ENCODE data around the gene SPTB. TPM values are rescaled to one million over a fixed set of nuclear protein-coding genes. Genes with fewer than 3 reads are reported as not detected.

SPTB gene
- total RNA-seq, 1 experiment from 2014 or later = 0.43 TPM

DNA sequence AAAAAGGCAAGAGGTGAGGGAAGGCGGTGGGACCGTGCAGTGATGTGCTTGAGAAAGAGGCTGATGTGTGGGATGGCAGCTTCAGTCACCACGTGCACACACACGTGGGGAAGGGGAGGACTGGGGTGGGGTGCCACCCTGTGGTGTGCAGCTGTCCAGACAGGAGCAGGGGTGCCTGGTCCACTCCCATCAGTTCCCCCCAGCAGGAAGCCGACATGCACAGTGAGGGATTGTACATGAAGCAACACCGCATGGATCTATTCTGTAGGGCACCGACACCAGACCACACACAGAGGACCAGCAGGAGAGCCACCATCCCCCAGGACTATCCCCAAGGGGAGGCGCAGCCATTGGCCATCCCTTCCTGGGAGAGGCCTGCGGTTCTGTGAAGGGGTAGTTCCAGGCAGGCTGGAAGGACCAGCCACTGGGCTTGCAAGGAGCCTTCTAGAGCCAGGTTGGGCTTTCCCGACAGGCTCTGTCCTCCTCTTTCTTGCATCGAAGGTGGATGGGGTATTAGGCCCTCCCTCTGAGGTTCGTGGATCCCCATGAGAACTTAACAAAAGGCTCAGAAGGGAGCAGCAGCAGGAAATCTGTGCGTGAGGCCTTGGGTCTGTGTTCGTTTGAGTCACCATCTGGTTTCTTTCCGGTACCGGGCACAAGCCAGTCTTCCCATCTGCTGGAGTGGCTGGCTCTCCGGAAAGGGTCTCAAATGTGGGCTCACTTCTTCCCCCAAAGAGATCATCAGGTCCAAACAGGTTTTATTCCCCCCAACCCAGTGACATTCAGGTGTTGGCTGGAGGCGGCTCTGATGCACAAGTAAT, 115.7 kb downstream of the SPTB start:
- H3K4me3 ChIP-seq (ENCODE audit: low read depth, low read length, poor library complexity, severe bottlenecking) = peak overlapping the region; percentile 38
- TF ChIP-seq, protein P1, sequence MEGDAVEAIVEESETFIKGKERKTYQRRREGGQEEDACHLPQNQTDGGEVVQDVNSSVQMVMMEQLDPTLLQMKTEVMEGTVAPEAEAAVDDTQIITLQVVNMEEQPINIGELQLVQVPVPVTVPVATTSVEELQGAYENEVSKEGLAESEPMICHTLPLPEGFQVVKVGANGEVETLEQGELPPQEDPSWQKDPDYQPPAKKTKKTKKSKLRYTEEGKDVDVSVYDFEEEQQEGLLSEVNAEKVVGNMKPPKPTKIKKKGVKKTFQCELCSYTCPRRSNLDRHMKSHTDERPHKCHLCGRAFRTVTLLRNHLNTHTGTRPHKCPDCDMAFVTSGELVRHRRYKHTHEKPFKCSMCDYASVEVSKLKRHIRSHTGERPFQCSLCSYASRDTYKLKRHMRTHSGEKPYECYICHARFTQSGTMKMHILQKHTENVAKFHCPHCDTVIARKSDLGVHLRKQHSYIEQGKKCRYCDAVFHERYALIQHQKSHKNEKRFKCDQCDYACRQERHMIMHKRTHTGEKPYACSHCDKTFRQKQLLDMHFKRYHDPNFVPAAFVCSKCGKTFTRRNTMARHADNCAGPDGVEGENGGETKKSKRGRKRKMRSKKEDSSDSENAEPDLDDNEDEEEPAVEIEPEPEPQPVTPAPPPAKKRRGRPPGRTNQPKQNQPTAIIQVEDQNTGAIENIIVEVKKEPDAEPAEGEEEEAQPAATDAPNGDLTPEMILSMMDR (conservative IDR thresholded peaks at IDR 0.05; ENCODE audit: low read depth, low read length) = peak; percentile 31; the same call in 1 of the 2 replicates
- no peak for TF ChIP-seq EZH2 (IDR thresholded peaks at IDR 0.05; ENCODE audit: borderline replicate concordance, low read depth, low read length, poor library complexity, severe bottlenecking)
- ChIA-PET CTCF (interaction anchor here (0.6 to 1.5 kb wide), 7 partner anchors 11 to 128 kb away, joined by 3 to 9 read pairs (median 5); no protein-coding TSS in a partner anchor), POLR2A (ENCODE audit: low non-redundant PET) (no interaction called here)
- peak overlapping the region; percentile 56 for H3K27ac ChIP-seq (ENCODE audit: low read depth, low read length, poor library complexity, severe bottlenecking)
- H3K4me1 ChIP-seq (ENCODE audit: insufficient read depth, low read length, poor library complexity, severe bottlenecking) = peaks cover 42% of the 10 kb centered on the region
- no peaks in the 10 kb centered on the region for H3K27me3 ChIP-seq (replicated peaks; ENCODE audit: insufficient read depth, low read depth, low read length, poor library complexity)
- H3K9me3 ChIP-seq (ENCODE audit: low read depth, low read length, poor library complexity, severe bottlenecking) = no peaks in the 10 kb centered on the region
- intact Hi-C loops (cut with micrococcal nuclease; ENCODE audit: unreplicated experiment) = loop anchor here (1.0 to 10.0 kb wide), 3 partner anchors 93 to 422 kb away; partner anchors contain the start of genes HSPA2 and PPP1R36
- H3K36me3 ChIP-seq (ENCODE audit: insufficient read depth, low read length, poor library complexity, severe bottlenecking) = no peaks in the 10 kb centered on the region
- DNase-seq (ENCODE audit: low spot score) = peak; percentile 60
- no TSS peak for BruUV-seq (replicated peaks)

DNA sequence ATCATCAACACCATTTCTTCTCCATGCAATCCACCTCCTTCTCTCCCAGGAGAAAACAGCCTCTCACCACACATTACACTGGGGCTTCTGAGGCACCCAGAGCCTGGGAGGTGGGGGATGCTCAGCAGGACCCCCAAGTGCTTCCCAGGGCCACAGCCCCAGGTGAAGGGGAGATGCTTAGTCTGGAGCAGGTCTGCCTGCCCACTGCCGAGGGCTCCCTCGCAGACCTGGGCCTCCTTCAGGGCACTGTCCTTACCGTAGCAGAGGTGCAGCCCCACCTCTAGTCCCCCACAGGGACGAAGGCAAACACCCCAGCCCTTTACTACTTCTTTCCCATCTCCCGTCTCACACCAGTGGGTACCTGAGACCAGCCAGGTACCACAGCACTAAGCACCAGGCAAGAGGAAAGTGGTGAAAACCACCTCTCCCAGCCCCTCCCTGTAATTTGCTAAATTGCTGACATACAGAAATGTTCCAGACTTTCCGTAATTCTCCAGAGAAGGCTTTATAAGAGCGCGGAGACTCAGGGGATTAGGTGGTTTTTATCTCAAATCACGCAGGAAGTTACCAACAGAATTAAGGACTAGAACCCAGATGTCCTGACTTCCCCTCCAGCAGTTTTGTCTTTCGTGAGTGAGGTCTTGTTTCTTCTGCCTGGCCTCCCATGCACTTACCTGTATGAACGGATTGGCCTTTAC, 116.5 kb downstream of the SPTB start:
- Histone ChIP-seq H3K27ac (ENCODE audit: low read depth, low read length, poor library complexity, severe bottlenecking) (peak overlapping the region; percentile 56), H3K4me1 (ENCODE audit: insufficient read depth, low read length, poor library complexity, severe bottlenecking) (peaks cover 42% of the 10 kb centered on the region), H3K27me3 (replicated peaks; ENCODE audit: insufficient read depth, low read depth, low read length, poor library complexity) (no peaks in the 10 kb centered on the region), H3K9me3 (ENCODE audit: low read depth, low read length, poor library complexity, severe bottlenecking) (no peaks in the 10 kb centered on the region), H3K36me3 (ENCODE audit: insufficient read depth, low read length, poor library complexity, severe bottlenecking) (no peaks in the 10 kb centered on the region), H3K4me3 (ENCODE audit: low read depth, low read length, poor library complexity, severe bottlenecking) (no peak overlapping the region)
- intact Hi-C loops (cut with micrococcal nuclease; ENCODE audit: unreplicated experiment) = loop anchor here (5.0 to 10.0 kb wide), 2 partner anchors 218 to 421 kb away; partner anchors contain the start of genes HSPA2 and PPP1R36
- DNase-seq (ENCODE audit: low spot score) = peak; percentile 54
- ChIA-PET POLR2A (ENCODE audit: low non-redundant PET) (no interaction called here), CTCF (interaction anchor here (1.2 kb wide), 1 partner anchor 10 kb away, joined by 3 read pairs; no protein-coding TSS in a partner anchor)
- TF ChIP-seq, protein P1 (conservative IDR thresholded peaks at IDR 0.05; ENCODE audit: low read depth, low read length) = no peak
- TF ChIP-seq EZH2 (IDR thresholded peaks at IDR 0.05; ENCODE audit: borderline replicate concordance, low read depth, low read length, poor library complexity, severe bottlenecking) = no peak
- BruUV-seq (replicated peaks) = no TSS peak
